ENCODE data around the gene SERPINB1.

DNA sequence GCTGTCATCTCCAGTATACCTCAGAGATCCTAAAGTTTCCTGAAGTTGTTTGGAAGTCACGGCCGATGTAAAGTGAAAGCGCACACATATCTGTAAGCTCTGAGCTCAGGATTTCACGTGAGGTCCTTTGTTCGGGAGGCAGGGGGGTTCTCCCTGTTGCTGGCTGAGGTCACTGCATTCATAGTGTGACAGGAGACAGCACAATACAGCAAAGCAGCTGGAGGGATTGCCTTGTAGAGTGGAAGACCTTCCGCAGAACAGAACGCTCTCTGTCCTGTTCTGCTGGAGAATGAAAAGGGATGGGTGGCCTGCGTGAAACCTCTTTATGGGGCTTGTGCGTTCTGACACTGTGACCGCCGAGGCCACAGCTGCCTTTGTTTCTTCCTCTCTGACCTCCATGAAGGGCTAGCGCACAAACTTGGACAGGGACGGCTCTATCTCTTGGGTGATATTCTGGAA is 13.4 kb upstream of the SERPINB1 start:
- TF ChIP-seq, protein P1, sequence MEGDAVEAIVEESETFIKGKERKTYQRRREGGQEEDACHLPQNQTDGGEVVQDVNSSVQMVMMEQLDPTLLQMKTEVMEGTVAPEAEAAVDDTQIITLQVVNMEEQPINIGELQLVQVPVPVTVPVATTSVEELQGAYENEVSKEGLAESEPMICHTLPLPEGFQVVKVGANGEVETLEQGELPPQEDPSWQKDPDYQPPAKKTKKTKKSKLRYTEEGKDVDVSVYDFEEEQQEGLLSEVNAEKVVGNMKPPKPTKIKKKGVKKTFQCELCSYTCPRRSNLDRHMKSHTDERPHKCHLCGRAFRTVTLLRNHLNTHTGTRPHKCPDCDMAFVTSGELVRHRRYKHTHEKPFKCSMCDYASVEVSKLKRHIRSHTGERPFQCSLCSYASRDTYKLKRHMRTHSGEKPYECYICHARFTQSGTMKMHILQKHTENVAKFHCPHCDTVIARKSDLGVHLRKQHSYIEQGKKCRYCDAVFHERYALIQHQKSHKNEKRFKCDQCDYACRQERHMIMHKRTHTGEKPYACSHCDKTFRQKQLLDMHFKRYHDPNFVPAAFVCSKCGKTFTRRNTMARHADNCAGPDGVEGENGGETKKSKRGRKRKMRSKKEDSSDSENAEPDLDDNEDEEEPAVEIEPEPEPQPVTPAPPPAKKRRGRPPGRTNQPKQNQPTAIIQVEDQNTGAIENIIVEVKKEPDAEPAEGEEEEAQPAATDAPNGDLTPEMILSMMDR (IDR thresholded peaks at IDR 0.05; ENCODE audit: insufficient read depth, low read length, poor library complexity, severe bottlenecking), result no peak
- no peak for TF ChIP-seq EZH2phosphoT487 (conservative IDR thresholded peaks at IDR 0.05; ENCODE audit: low read length)

Measured in SU-DHL-6 (cell line).